ENCODE measurements around the gene SIVA1. TPM values are rescaled to one million over a fixed set of nuclear protein-coding genes. Genes with fewer than 3 reads are reported as not detected.
A peak's percentile ranks its signal among the peaks of the same experiment; 100 is the strongest.

Gene SIVA1
- total RNA-seq, 1 experiment from 2014 or later, result 169 TPM

GRCh38 chr14:104791425-104791824, 38.5 kb downstream of the SIVA1 start:
- no peaks in the 10 kb centered on the region for H3K27me3 ChIP-seq
- peaks cover 3% of the 10 kb centered on the region for H3K36me3 ChIP-seq
- H3K4me3 ChIP-seq, result no peak overlapping the region

DNA sequence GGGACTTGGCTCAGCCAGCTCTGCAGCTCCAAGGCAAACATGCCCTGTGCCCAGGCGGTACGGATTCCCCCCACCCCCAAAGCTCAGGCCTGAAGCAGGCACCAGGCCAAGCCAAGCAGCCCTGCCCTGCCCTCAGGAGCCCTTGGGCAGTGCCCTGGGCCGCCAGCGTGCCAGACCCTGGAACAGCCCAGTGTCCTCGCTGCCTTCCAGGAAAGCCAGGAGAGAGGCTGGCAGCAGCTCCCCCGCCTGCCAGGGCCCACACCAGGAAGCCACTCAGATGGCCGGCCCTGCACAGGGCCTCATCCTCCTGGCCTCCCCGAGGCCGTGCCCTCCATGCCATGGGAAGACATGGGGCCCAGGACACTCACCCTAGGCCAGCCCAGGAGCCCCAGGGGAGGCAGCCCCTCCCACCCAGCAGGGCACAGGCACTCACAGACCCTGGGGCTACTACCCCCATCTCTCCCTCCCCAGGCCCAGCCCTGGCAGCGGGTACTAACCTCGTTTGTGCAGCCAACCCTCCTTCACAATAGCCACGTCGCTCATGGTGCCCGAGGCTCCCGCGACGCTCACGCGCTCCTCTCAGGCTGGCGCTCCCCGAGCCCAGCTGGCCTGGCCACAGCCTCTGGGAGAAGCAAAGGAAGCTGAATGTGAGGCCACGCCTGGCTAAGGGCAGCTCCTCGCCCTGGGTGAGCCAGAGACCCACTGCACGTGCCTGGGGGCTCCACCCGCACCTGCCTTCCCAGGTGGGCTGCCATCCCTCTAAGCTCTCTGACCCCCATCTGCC, 39.3 kb downstream of the SIVA1 start:
- H3K36me3 ChIP-seq, result peaks cover 3% of the 10 kb centered on the region
- no peak overlapping the region for H3K4me3 ChIP-seq
- no peaks in the 10 kb centered on the region for H3K9me3 ChIP-seq
- H3K27me3 ChIP-seq, result no peaks in the 10 kb centered on the region
- no peak for DNase-seq

More at GRCh38 chr14:104791425-104791824, 38.5 kb downstream of the SIVA1 start:
- no peaks in the 10 kb centered on the region for H3K9me3 ChIP-seq
- DNase-seq, result no peak

DNA sequence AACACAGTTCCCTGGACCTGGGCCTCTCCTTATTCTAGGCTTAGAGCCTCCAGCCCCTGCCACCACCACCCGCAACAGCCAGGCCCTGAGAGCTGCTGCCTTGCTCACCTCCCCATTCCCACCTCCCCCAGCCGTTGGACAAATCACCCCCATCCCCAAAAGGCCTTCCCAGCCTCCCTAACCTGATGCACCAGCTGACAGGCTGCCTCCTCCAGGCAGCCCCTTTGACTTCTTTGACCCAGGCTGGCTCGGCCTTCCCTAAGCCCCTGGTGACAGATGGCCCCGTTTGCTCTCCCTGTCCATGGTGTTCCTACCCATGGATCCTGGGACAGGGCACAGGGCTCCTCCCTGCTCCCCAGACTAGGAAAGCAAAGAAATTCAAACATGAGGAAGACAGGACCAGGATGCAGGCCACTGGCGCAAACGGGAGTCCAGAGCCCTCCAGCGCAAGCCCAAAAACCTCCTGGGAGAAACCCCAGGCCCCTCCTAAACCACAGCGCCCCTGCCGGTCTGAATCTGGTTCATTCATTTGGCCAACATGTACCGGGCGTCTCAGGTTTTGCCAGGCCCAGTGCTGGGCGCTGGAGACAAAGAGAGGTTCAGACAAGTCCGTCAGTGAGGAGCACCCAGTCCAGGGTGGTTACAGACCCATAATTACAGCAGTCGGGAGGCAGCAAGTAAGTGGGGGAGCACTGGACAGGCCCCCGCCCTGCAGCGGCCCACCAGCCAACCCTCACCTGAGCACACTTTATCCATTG, 40.2 kb downstream of the SIVA1 start:
- Histone ChIP-seq H3K36me3 (peaks cover 3% of the 10 kb centered on the region), H3K9me3 (no peaks in the 10 kb centered on the region), H3K4me3 (no peak overlapping the region), H3K27me3 (no peaks in the 10 kb centered on the region)
- no peak for DNase-seq

GRCh38 chr14:104793703-104793959, 40.7 kb downstream of the SIVA1 start:
- peak overlapping the region; percentile 65 for H3K4me3 ChIP-seq
- no peak for DNase-seq
- no peaks in the 10 kb centered on the region for H3K27me3 ChIP-seq
- no peaks in the 10 kb centered on the region for H3K9me3 ChIP-seq
- peaks cover 3% of the 10 kb centered on the region for H3K36me3 ChIP-seq

DNA sequence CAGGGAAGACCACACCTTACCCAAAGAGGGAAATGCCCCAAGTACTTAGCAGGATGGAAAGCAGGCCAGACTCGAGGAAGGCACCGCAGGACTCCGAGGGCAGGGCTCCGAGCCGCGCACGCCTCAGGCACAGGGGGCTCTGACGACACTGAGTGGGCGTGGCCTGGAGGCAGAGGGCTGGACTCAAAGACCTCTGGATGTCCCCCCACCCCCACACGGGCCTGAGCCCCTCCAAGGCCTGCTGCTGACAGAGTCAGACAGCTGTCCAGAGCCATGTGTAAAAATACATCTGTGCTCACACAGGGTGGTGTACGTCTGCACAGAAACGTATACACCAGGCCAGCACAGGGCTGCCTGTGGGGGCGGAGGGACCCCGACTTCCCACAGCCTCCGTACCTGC, 41.2 kb downstream of the SIVA1 start:
- peak overlapping the region; percentile 65 for H3K4me3 ChIP-seq
- no peaks in the 10 kb centered on the region for H3K9me3 ChIP-seq
- peak; percentile 69 for DNase-seq
- no peaks in the 10 kb centered on the region for H3K27me3 ChIP-seq
- H3K36me3 ChIP-seq, result peaks cover 3% of the 10 kb centered on the region

GRCh38 chr14:104794631-104794992, 41.7 kb downstream of the SIVA1 start:
- no peak for DNase-seq
- Histone ChIP-seq H3K36me3 (peaks cover 3% of the 10 kb centered on the region), H3K27me3 (no peaks in the 10 kb centered on the region), H3K9me3 (no peaks in the 10 kb centered on the region), H3K4me3 (peak overlapping the region; percentile 65)

GRCh38 chr14:104794993-104795780, 42.2 kb downstream of the SIVA1 start, which contains the start of gene AKT1:
Gene AKT1 (minus strand): TSS chr14:104795748. CDS start chr14:104792643, 3,105 bp downstream.
- no peak for DNase-seq

GRCh38 chr14:104795781-104796686, 43.1 kb downstream of the SIVA1 start:
- peak; percentile 56 for DNase-seq
- Histone ChIP-seq H3K27me3 (no peaks in the 10 kb centered on the region), H3K4me3 (peak overlapping the region; percentile 38), H3K36me3 (peaks cover 3% of the 10 kb centered on the region), H3K9me3 (no peaks in the 10 kb centered on the region)

More at GRCh38 chr14:104794993-104795780, 42.2 kb downstream of the SIVA1 start, which contains the start of gene AKT1:
- no peaks in the 10 kb centered on the region for H3K27me3 ChIP-seq
- peak within 1 kb of the TSS; percentile 65 for H3K4me3 ChIP-seq
- H3K9me3 ChIP-seq, result no peaks in the 10 kb centered on the region
- peaks cover 3% of the 10 kb centered on the region for H3K36me3 ChIP-seq

GRCh38 chr14:104796687-104797081, 43.7 kb downstream of the SIVA1 start:
- H3K4me3 ChIP-seq, result no peak overlapping the region
- DNase-seq, result no peak
- H3K9me3 ChIP-seq, result no peaks in the 10 kb centered on the region
- H3K27me3 ChIP-seq, result no peaks in the 10 kb centered on the region
- peaks cover 3% of the 10 kb centered on the region for H3K36me3 ChIP-seq

GRCh38 chr14:104797115-104798044, 44.4 kb downstream of the SIVA1 start:
- no peak for DNase-seq

GRCh38 chr14:104798300-104799243, 45.6 kb downstream of the SIVA1 start:
- H3K27me3 ChIP-seq, result no peaks in the 10 kb centered on the region
- no peak for DNase-seq
- peaks cover 3% of the 10 kb centered on the region for H3K36me3 ChIP-seq
- H3K4me3 ChIP-seq, result no peak overlapping the region
- H3K9me3 ChIP-seq, result no peaks in the 10 kb centered on the region

More at GRCh38 chr14:104797115-104798044, 44.4 kb downstream of the SIVA1 start:
- Histone ChIP-seq H3K4me3 (no peak overlapping the region), H3K36me3 (peaks cover 3% of the 10 kb centered on the region), H3K27me3 (no peaks in the 10 kb centered on the region), H3K9me3 (no peaks in the 10 kb centered on the region)

DNA sequence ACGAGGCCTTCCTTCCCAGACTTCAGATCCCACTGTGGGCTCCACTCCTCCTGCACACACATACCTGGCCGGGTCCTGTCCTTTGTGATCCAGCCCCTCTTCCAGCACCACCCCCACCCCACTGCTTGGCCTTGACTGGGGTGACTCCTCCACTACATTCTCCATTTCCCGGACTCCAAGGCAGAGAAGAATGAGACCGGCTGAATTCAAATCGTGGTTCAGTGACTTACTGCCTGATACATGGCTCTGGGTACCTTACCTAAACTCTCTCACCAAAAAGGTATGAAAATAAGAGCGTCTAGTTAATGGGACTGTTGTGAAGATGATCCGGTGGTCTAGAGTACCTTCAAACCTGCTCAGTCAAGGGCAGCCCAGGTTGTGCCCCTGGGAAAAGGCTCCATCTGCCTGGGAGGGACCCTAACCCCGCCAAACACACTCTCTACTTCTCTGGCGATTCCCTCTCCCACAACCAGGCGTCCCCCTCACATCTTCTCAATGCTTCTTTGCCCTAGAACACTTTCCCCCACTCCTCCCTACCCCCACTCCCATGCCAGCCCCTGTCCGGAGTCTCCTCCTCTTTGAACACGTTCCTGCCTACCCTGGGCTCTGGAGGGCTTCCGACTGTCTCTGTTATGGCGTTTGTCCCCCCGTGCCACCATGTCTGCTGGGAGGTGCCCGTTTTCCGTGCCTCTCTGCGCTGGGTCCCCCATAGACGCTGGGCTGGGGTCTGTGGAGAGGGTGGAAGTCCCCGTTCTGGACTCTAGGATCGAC, 46.5 kb downstream of the SIVA1 start:
- Histone ChIP-seq H3K27me3 (no peaks in the 10 kb centered on the region), H3K9me3 (no peaks in the 10 kb centered on the region), H3K4me3 (no peak overlapping the region), H3K36me3 (no peaks in the 10 kb centered on the region)
- no peak for DNase-seq

GRCh38 chr14:104800015-104800770, 47.2 kb downstream of the SIVA1 start:
- peak overlapping the region; percentile 37 for H3K4me3 ChIP-seq
- no peaks in the 10 kb centered on the region for H3K27me3 ChIP-seq
- H3K9me3 ChIP-seq, result no peaks in the 10 kb centered on the region
- no peaks in the 10 kb centered on the region for H3K36me3 ChIP-seq
- DNase-seq, result peak; percentile 79

Measured in MG63 (cell line).